DOHH2 (cell line): ENCODE measurements around the gene KCNH1.

Source experiments
- EZH2phosphoT487 ChIP-seq: fragments of 200-600 bp; sonication (generic); IDR thresholded peaks from 2 replicates; pipeline ENCODE4 v1.6.1; 2017; ENCODE audit warnings: borderline replicate concordance, mild to moderate bottlenecking, antibody characterized with exemption, low read length, moderate library complexity, mixed read lengths
- TF ChIP-seq, protein P1 (sequence below): fragments of 200-600 bp; sonication (generic); IDR thresholded peaks from one replicate; pipeline ENCODE4 v1.5.1; 2014; ENCODE audit warnings: antibody characterized with exemption, mild to moderate bottlenecking, low read depth, low read length; ENCODE audit not compliant: poor library complexity, severe bottlenecking

DNA sequence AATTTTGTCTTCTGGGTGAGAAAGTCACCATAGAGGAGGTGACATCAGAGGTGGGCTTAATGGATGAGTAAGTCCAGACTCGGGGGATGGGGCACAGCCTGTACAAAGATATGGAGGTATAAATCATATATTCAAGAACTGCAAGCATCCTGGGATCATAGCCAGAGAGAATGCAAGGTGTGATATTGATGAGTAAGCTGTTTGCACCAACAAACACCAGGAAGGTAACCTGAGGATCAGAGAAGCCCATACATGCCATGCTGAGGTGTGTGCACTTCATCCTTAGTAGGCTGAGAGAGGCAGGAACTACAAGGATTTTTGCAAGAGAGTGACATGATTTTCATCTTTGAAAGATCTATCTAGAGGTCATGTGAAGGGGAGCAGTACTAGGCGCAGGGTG, 498.8 kb downstream of the KCNH1 start:
- TF ChIP-seq, protein P1, sequence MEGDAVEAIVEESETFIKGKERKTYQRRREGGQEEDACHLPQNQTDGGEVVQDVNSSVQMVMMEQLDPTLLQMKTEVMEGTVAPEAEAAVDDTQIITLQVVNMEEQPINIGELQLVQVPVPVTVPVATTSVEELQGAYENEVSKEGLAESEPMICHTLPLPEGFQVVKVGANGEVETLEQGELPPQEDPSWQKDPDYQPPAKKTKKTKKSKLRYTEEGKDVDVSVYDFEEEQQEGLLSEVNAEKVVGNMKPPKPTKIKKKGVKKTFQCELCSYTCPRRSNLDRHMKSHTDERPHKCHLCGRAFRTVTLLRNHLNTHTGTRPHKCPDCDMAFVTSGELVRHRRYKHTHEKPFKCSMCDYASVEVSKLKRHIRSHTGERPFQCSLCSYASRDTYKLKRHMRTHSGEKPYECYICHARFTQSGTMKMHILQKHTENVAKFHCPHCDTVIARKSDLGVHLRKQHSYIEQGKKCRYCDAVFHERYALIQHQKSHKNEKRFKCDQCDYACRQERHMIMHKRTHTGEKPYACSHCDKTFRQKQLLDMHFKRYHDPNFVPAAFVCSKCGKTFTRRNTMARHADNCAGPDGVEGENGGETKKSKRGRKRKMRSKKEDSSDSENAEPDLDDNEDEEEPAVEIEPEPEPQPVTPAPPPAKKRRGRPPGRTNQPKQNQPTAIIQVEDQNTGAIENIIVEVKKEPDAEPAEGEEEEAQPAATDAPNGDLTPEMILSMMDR = no peak
- no peak for TF ChIP-seq EZH2phosphoT487
